SU-DHL-6 (cell line): ENCODE measurements around the gene SRPRB.

ENCODE experiments used
- H2AFZ ChIP-seq: fragments of 200-600 bp; sonication (generic); 2 replicates; pipeline ENCODE4 v1.6.1; 2014; ENCODE audit warnings: low read depth, mild to moderate bottlenecking, moderate library complexity, mixed read lengths, antibody characterized with exemption, low read length; ENCODE audit not compliant: severe bottlenecking
- H3F3A ChIP-seq: fragments of 200-600 bp; shearing (Covaris generic); 2 replicates; pipeline ENCODE4 v1.6.0; 2016; ENCODE audit warnings: antibody characterized with exemption, mild to moderate bottlenecking; ENCODE audit not compliant: insufficient read depth
- H3K27ac ChIP-seq: fragments of 200-600 bp; sonication (generic); 2 replicates; pipeline ENCODE4 v1.5.1; 2016; ENCODE audit warnings: low read depth, mild to moderate bottlenecking, low read length, moderate library complexity, mixed read lengths
- H3K27me3 ChIP-seq: fragments of 200-600 bp; sonication (generic), shearing (Covaris generic); 2 replicates; pipeline ENCODE4 v1.6.0; 2014; ENCODE audit warnings: mild to moderate bottlenecking, low read length
- H3K36me3 ChIP-seq: fragments of 200-600 bp; sonication (generic); 2 replicates; pipeline ENCODE4 v1.6.1; 2014; ENCODE audit warnings: mild to moderate bottlenecking, low read length, mixed read lengths
- H3K4me2 ChIP-seq: fragments of 300-600, 200-600 bp; shearing (Covaris generic), sonication (generic); 2 replicates; pipeline ENCODE4 v1.6.0; 2014; ENCODE audit warnings: low read length, low read depth, mild to moderate bottlenecking; ENCODE audit not compliant: poor library complexity, severe bottlenecking
- H3K4me3 ChIP-seq: fragments of 200-600 bp; sonication (generic); 2 replicates; pipeline ENCODE4 v1.5.1; 2014; ENCODE audit warnings: antibody characterized with exemption, low read length, mild to moderate bottlenecking, mixed read lengths; ENCODE audit not compliant: insufficient read depth, poor library complexity, severe bottlenecking
- H3K79me2 ChIP-seq: fragments of 200-600 bp; sonication (generic); 2 replicates; pipeline ENCODE4 v1.6.1; 2014; ENCODE audit warnings: mild to moderate bottlenecking, low read length, moderate library complexity; ENCODE audit not compliant: insufficient read depth
- H3K9ac ChIP-seq: fragments of 200-600 bp; sonication (generic); 2 replicates; pipeline ENCODE4 v1.7.0; 2014; ENCODE audit warnings: mild to moderate bottlenecking, low read length
- H3K9me2 ChIP-seq: fragments of 200-600 bp; sonication (generic); replicated peaks from 2 replicates; pipeline ENCODE4 v1.6.1; 2014; ENCODE audit warnings: low read length; ENCODE audit not compliant: insufficient read depth
- H3K9me3 ChIP-seq: fragments of 200-600 bp; sonication (generic); 2 replicates; pipeline ENCODE4 v1.6.1; 2014; ENCODE audit warnings: low read length, mixed read lengths; ENCODE audit not compliant: insufficient read depth
- H4K20me1 ChIP-seq: fragments of 200-600 bp; sonication (generic); 2 replicates; pipeline ENCODE4 v1.6.1; 2014; ENCODE audit warnings: low read depth, mild to moderate bottlenecking, antibody characterized with exemption, low read length, moderate library complexity, mixed read lengths
- CTCF ChIP-seq: fragments of 200-600 bp; sonication (generic); IDR thresholded peaks from one replicate; pipeline ENCODE4 v1.5.1; 2017; ENCODE audit warnings: antibody characterized with exemption, mild to moderate bottlenecking, low read length, moderate library complexity; ENCODE audit not compliant: insufficient read depth, poor library complexity, severe bottlenecking
- EZH2phosphoT487 ChIP-seq: fragments of 200-600 bp; sonication (generic), shearing (Covaris generic); conservative IDR thresholded peaks from 2 replicates; pipeline ENCODE4 v1.6.1; 2018; ENCODE audit warnings: mild to moderate bottlenecking, antibody characterized with exemption, low read length, moderate library complexity, mixed read lengths

SRPRB gene

DNA sequence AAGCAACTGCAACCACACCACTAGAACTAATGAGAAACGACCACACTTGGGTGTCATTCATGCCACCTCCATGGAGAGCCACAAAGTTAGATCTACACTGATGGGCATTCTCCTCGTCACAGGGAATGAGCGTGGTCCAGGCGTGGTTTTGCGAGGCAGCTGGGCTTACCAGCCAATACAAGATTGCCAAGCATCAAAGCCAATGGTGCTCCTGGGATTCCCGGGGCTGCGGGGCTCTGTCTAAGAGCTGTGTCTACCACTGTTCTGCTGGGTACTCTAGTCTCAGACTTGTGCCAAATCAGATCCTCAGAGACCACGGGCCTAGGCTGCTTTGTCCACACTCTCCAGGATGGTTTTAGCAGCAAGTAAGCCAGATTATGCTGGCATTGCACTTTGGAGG is 46.3 kb downstream of the SRPRB start:
- TF ChIP-seq CTCF (no peak), EZH2phosphoT487 (no peak)
- Histone ChIP-seq H3K36me3 (no peaks in the 10 kb centered on the region), H3K79me2 (no peaks in the 10 kb centered on the region), H4K20me1 (no peaks in the 10 kb centered on the region), H3K4me2 (no peak overlapping the region), H3F3A (no peaks in the 10 kb centered on the region), H3K9ac (no peak overlapping the region), H3K27ac (no peak overlapping the region), H3K4me3 (no peak overlapping the region), H3K9me3 (no peaks in the 10 kb centered on the region), H2AFZ (no peak overlapping the region), H3K27me3 (no peaks in the 10 kb centered on the region), H3K9me2 (no peaks in the 10 kb centered on the region)

- H3K36me3 ChIP-seq: no peaks in the 10 kb centered on the region
- no peaks in the 10 kb centered on the region for H3K27me3 ChIP-seq
- H3K27ac ChIP-seq: no peak overlapping the region
- H3K9me2 ChIP-seq: no peaks in the 10 kb centered on the region
- H4K20me1 ChIP-seq: no peaks in the 10 kb centered on the region
- H3K9me3 ChIP-seq: no peaks in the 10 kb centered on the region
- no peak overlapping the region for H3K4me2 ChIP-seq
- H3K4me3 ChIP-seq: no peak overlapping the region
- TF ChIP-seq EZH2phosphoT487 (no peak), CTCF (no peak)
- no peak overlapping the region for H2AFZ ChIP-seq
- H3K79me2 ChIP-seq: no peaks in the 10 kb centered on the region
- H3F3A ChIP-seq: no peaks in the 10 kb centered on the region
- H3K9ac ChIP-seq: no peak overlapping the region
These were observed 47.7 kb downstream of the SRPRB start for GRCh38 chr3:133853063-133853924.

DNA sequence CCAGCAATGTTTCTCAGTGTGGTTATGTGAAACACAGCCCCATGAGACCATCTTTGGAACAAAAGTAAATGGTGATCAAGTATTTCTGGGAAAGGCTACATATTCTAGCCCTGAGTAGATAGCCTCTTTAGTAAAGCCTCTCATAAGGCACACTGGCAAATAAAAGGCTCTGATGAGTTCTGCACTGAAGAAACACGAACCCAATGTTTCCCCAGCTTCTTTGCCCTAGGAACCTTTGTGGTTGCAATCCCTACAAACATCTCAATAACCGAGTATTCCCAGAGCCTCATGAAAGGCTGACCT is 48.3 kb downstream of the SRPRB start:
- Histone ChIP-seq H3K9ac (no peak overlapping the region), H3K79me2 (no peaks in the 10 kb centered on the region), H3K36me3 (no peaks in the 10 kb centered on the region), H3F3A (no peaks in the 10 kb centered on the region), H3K4me2 (no peak overlapping the region), H3K9me3 (no peaks in the 10 kb centered on the region), H3K4me3 (no peak overlapping the region), H4K20me1 (no peaks in the 10 kb centered on the region), H3K27ac (no peak overlapping the region), H3K9me2 (no peaks in the 10 kb centered on the region), H3K27me3 (no peaks in the 10 kb centered on the region), H2AFZ (no peak overlapping the region)
- TF ChIP-seq EZH2phosphoT487: no peak
- no peak for TF ChIP-seq CTCF
